Natural killer cell (primary cell): Measurements from ENCODE around the gene CNPY2. TPM values are rescaled to one million over a fixed set of nuclear protein-coding genes. Genes with fewer than 3 reads are reported as not detected.

Source experiments
- ATAC-seq, 3 donors: fragments of 150-1000 bp in 2 of 3; fragments of 200-7000 bp in 1 of 3; cut with Tn5 transposase; 1 replicate in 1 of 3; 2 replicates in 2 of 3; pipeline ENCODE4 v1.10.0; 2021; ENCODE audit warnings: mild to moderate bottlenecking in 2 of 3, moderate library complexity in 2 of 3
- DNase-seq, 2 donors: peaks; one replicate each; pipeline versions ENCODE4 v3.0.0 to v3.0.0-alpha.2; 2013 to 2021; ENCODE audit warnings: mixed read lengths in 1 of 2
- H3K27ac ChIP-seq: one replicate; pipeline ENCODE4 v1.5.1; 2013; ENCODE audit warnings: mild to moderate bottlenecking, low read length
- H3K27me3 ChIP-seq: one replicate; pipeline ENCODE4 v1.6.1; 2013; ENCODE audit warnings: low read length; ENCODE audit not compliant: control insufficient read depth, insufficient read depth
- H3K36me3 ChIP-seq: one replicate; pipeline ENCODE4 v1.6.1; 2013; ENCODE audit warnings: low read length; ENCODE audit not compliant: control insufficient read depth, insufficient read depth
- H3K4me1 ChIP-seq: one replicate; pipeline ENCODE4 v1.6.1; 2013; ENCODE audit warnings: low read length; ENCODE audit not compliant: control insufficient read depth, insufficient read depth
- H3K4me3 ChIP-seq: one replicate; pipeline ENCODE4 v1.5.1; 2013; ENCODE audit warnings: low read length
- H3K9me3 ChIP-seq: one replicate; pipeline ENCODE4 v1.6.1; 2013; ENCODE audit warnings: low read length; ENCODE audit not compliant: control insufficient read depth, insufficient read depth
- H3K27ac Mint-ChIP-seq, 2 donors: one replicate each; pipeline ENCODE4 v1.8.0; 2022; ENCODE audit warnings: mild to moderate bottlenecking in 2 of 2, mixed read lengths in 2 of 2, moderate library complexity in 1 of 2
- H3K27me3 Mint-ChIP-seq, 2 donors: one replicate each; pipeline ENCODE4 v1.8.0; 2022; ENCODE audit warnings: low read depth in 2 of 2, mixed read lengths in 2 of 2
- H3K36me3 Mint-ChIP-seq: one replicate; pipeline ENCODE4 v1.8.0; 2022; ENCODE audit warnings: mixed read lengths
- H3K4me1 Mint-ChIP-seq, 2 donors: one replicate each; pipeline ENCODE4 v1.8.0; 2022; ENCODE audit warnings: mixed read lengths in 2 of 2
- H3K4me3 Mint-ChIP-seq: one replicate; pipeline ENCODE4 v1.8.0; 2022; ENCODE audit warnings: mild to moderate bottlenecking, moderate library complexity, mixed read lengths
- H3K9me3 Mint-ChIP-seq, 2 donors: one replicate each; pipeline ENCODE4 v1.8.0; 2022; ENCODE audit warnings: mixed read lengths in 2 of 2
- CTCF ChIP-seq: fragments of 200-600 bp; IDR thresholded peaks from one replicate; pipeline ENCODE4 v1.8.0; 2022; ENCODE audit warnings: antibody characterized with exemption
- WGBS: methylation state at CpG from one replicate; pipeline ENCODE4 v1.1.7; 2013; ENCODE audit warnings: missing lambda C conversion rate; ENCODE audit not compliant: insufficient coverage; 5-methylcytosine and 5-hydroxymethylcytosine counted together
- intact Hi-C: fragments of 100-400 bp; cut with micrococcal nuclease; formaldehyde crosslinking; loops from one replicate; pipeline ENCODE4 v1.14.2; 2022
- total RNA-seq, 4 donors: library from RNA; stranded (reverse); fragments of 120-200 nt in 1 of 4; gene quantifications; one replicate each; pipeline versions ENCODE4 v1.2.3 to v1.2.4, GENCODE V29; 2013 to 2022

Gene CNPY2
- total RNA-seq, result 10 to 100 TPM; 50.4 to 64.3 (median 60.8) TPM
- total RNA-seq (2013), result 84.8 TPM

GRCh38 chr12:56315622-56316473 lies at the start of gene CNPY2:
Gene CNPY2, minus strand, starts transcription at chr12:56315988. Its CDS starts 771 bp downstream, at chr12:56315217.
- H3K27ac ChIP-seq, result peak within 1 kb of the TSS; percentile 98
- H3K27me3 Mint-ChIP-seq, result no peaks in the 10 kb centered on the region
- H3K9me3 ChIP-seq, result no peaks in the 10 kb centered on the region
- H3K4me3 ChIP-seq, result peak within 1 kb of the TSS; percentile 96
- peaks cover 0 to 17% of the 10 kb centered on the region in 2 donors for H3K4me1 Mint-ChIP-seq
- H3K4me1 ChIP-seq, result peaks cover 15% of the 10 kb centered on the region
- peak within 1 kb of the TSS; percentile 98 for H3K4me3 Mint-ChIP-seq
- H3K36me3 Mint-ChIP-seq, result no peaks in the 10 kb centered on the region
- H3K27me3 ChIP-seq, result no peaks in the 10 kb centered on the region
- under 1% methylated on average over 62 of the region's 62 CpGs for WGBS
- no peaks in the 10 kb centered on the region for H3K9me3 Mint-ChIP-seq
- DNase-seq, result peak; percentile 87 to 96
- peak; percentile 89 to 96 (median 89) for ATAC-seq
- H3K27ac Mint-ChIP-seq, result peak within 1 kb of the TSS; percentile 97 to 99
- no peak for TF ChIP-seq CTCF
- intact Hi-C loops, result loop anchor here (1.0 to 5.0 kb wide), 6 partner anchors 16 to 499 kb away; partner anchors contain the start of genes CS, ESYT1, ORMDL2 and SARNP
- peaks cover 24% of the 10 kb centered on the region for H3K36me3 ChIP-seq

GRCh38 chr12:56362130-56363059 lies 46.6 kb upstream of the CNPY2 start, which contains the start of gene APOF:
Gene APOF, minus strand, starts transcription at chr12:56362857. Its CDS starts 112 bp downstream, at chr12:56362745.
- no peak for ATAC-seq
- H3K4me3 Mint-ChIP-seq, result peak within 1 kb of the TSS; percentile 97
- no peak within 1 kb of the TSS for H3K27ac ChIP-seq

GRCh38 chr12:56361487-56362129 lies 45.8 kb upstream of the CNPY2 start:
- intact Hi-C loops, result loop anchor here (5.0 kb wide), 1 partner anchor 276 kb away; no protein-coding TSS in a partner anchor
- ATAC-seq (no peak), DNase-seq (no peak)
- WGBS, result 92% methylated on average over 8 of the region's 8 CpGs
- Histone ChIP-seq H3K27me3 (no peaks in the 10 kb centered on the region), H3K27ac (no peak overlapping the region), H3K4me3 (no peak overlapping the region), H3K36me3 (no peaks in the 10 kb centered on the region), H3K4me1 (peaks cover 17% of the 10 kb centered on the region), H3K9me3 (no peaks in the 10 kb centered on the region)
- TF ChIP-seq CTCF, result no peak
- H3K9me3 Mint-ChIP-seq, result no peaks in the 10 kb centered on the region
- H3K27ac Mint-ChIP-seq, result peak overlapping the region; percentile 88 to 91
- no peaks in the 10 kb centered on the region for H3K36me3 Mint-ChIP-seq
- peak overlapping the region; percentile 97 for H3K4me3 Mint-ChIP-seq
- no peaks in the 10 kb centered on the region for H3K27me3 Mint-ChIP-seq
- H3K4me1 Mint-ChIP-seq, result peaks cover 21 to 24% of the 10 kb centered on the region in 2 donors

More at GRCh38 chr12:56362130-56363059, 46.6 kb upstream of the CNPY2 start, which contains the start of gene APOF:
- intact Hi-C loops, result loop anchor here (5.0 kb wide), 1 partner anchor 275 kb away; no protein-coding TSS in a partner anchor
- Mint-ChIP-seq H3K27me3 (peaks cover 0 to 3% of the 10 kb centered on the region in 2 donors), H3K36me3 (no peaks in the 10 kb centered on the region), H3K27ac (peak within 1 kb of the TSS; percentile 88 to 91), H3K9me3 (no peaks in the 10 kb centered on the region), H3K4me1 (peaks cover 21 to 24% of the 10 kb centered on the region in 2 donors)
- no peaks in the 10 kb centered on the region for H3K36me3 ChIP-seq
- H3K27me3 ChIP-seq, result no peaks in the 10 kb centered on the region
- no peaks in the 10 kb centered on the region for H3K9me3 ChIP-seq
- H3K4me3 ChIP-seq, result no peak within 1 kb of the TSS
- H3K4me1 ChIP-seq, result peaks cover 17% of the 10 kb centered on the region
- no peak for DNase-seq
- no peak for TF ChIP-seq CTCF
- WGBS, result 95% methylated on average over 9 of the region's 10 CpGs
